H1 (cell line): ENCODE measurements around the gene NOSIP. TPM values are rescaled to one million over a fixed set of nuclear protein-coding genes. Genes with fewer than 3 reads are reported as not detected.

Experiments
- CTCF ChIA-PET: fragments of 300-600 bp; sonication (Branson Sonifier 250); formaldehyde crosslinking; loops from one replicate; lab custom pipeline; 2021; ENCODE audit not compliant: partially characterized antibody; lab: Charles Lee
- POLR2A ChIA-PET: fragments of 300-600 bp; sonication (Branson Sonifier 250); formaldehyde crosslinking; loops from one replicate; lab custom pipeline; 2021; ENCODE audit warnings: inconsistent platforms; ENCODE audit not compliant: partially characterized antibody; lab: Charles Lee
- DNase-seq, 2 experiments: peaks; one replicate each; pipeline versions ENCODE4 v3.0.0 to v3.0.0-alpha.2; 2010 to 2022; ENCODE audit warnings: low spot score in 2 of 2, low read depth in 1 of 2, mixed read lengths in 1 of 2
- FAIRE-seq: peaks from 2 replicates; lab custom pipeline; 2011; peaks lifted over from hg19 to GRCh38; lab: Jason Lieb, UNC
- H2AFZ ChIP-seq: 2 replicates; pipeline ENCODE4 v1.8.1; 2012; ENCODE audit warnings: low read length, inconsistent platforms
- H2AK5ac ChIP-seq: 2 replicates; pipeline ENCODE4 v1.6.1; 2013; ENCODE audit warnings: low read depth, low read length
- H2BK120ac ChIP-seq: replicated peaks from 2 replicates; pipeline ENCODE3; 2013; ENCODE audit warnings: low read depth, low read length, inconsistent platforms
- H2BK12ac ChIP-seq: 2 replicates; pipeline ENCODE4 v1.6.1; 2013; ENCODE audit warnings: low read depth, low read length
- H2BK15ac ChIP-seq: 2 replicates; pipeline ENCODE4 v1.6.1; 2013; ENCODE audit warnings: low read length
- H2BK20ac ChIP-seq: 2 replicates; pipeline ENCODE4 v1.6.1; 2013; ENCODE audit warnings: low read length
- H2BK5ac ChIP-seq: 2 replicates; pipeline ENCODE4 v1.6.1; 2013; ENCODE audit warnings: low read depth, low read length
- H3K14ac ChIP-seq: 2 replicates; pipeline ENCODE4 v1.6.1; 2013; ENCODE audit warnings: inconsistent platforms; ENCODE audit not compliant: insufficient read length
- H3K18ac ChIP-seq: 2 replicates; pipeline ENCODE4 v1.6.1; 2013; ENCODE audit warnings: low read length; ENCODE audit errors: extremely low read depth
- H3K23ac ChIP-seq: 2 replicates; pipeline ENCODE4 v1.6.1; 2013; ENCODE audit warnings: inconsistent platforms; ENCODE audit not compliant: insufficient read length
- H3K23me2 ChIP-seq: 2 replicates; pipeline ENCODE4 v1.6.1; 2013; ENCODE audit warnings: low read depth, low read length
- H3K27ac ChIP-seq: 2 replicates; pipeline ENCODE4 v1.6.1; 2011; ENCODE audit warnings: low read depth, low read length, inconsistent platforms
- H3K27me3 ChIP-seq, 4 experiments: replicated peaks in 1 of 4; 1 replicate in 1 of 4; 2 replicates in 3 of 4; pipeline versions ENCODE4 v1.6.1 to v1.8.1; 2011 to 2013; ENCODE audit warnings: low read length in 3 of 4, mild to moderate bottlenecking in 3 of 4, inconsistent platforms in 2 of 4, mixed read lengths in 2 of 4, moderate library complexity in 1 of 4; ENCODE audit not compliant: control insufficient read depth in 3 of 4, insufficient read depth in 3 of 4; ENCODE audit errors: extremely low read depth in 1 of 4
- H3K36me3 ChIP-seq, 4 experiments: 2 replicates each; pipeline versions ENCODE4 v1.6.1 to v1.8.1; 2011 to 2013; ENCODE audit warnings: mild to moderate bottlenecking in 4 of 4, low read length in 3 of 4, moderate library complexity in 2 of 4, control low read depth in 1 of 4, inconsistent platforms in 1 of 4; ENCODE audit not compliant: insufficient read depth in 4 of 4, control insufficient read depth in 2 of 4
- H3K4ac ChIP-seq: replicated peaks from 2 replicates; pipeline ENCODE3; 2013; ENCODE audit warnings: low read length, low read depth, mixed read lengths, inconsistent platforms; ENCODE audit not compliant: insufficient read length
- H3K4me1 ChIP-seq, 4 experiments: replicated peaks in 1 of 4; 1 replicate in 1 of 4; 2 replicates in 3 of 4; pipeline versions ENCODE4 v1.6.1 to v1.8.1; 2011 to 2013; ENCODE audit warnings: low read length in 3 of 4, inconsistent platforms in 2 of 4, mixed read lengths in 1 of 4; ENCODE audit not compliant: insufficient read depth in 4 of 4, control insufficient read depth in 3 of 4
- H3K4me2 ChIP-seq, 2 experiments: 2 replicates each; pipeline versions ENCODE4 v1.6.1 to v1.8.1; 2011 to 2013; ENCODE audit warnings: low read depth in 2 of 2, low read length in 2 of 2, control low read depth in 1 of 2, inconsistent platforms in 1 of 2, mild to moderate bottlenecking in 1 of 2; ENCODE audit not compliant: insufficient read depth in 1 of 2
- H3K4me3 ChIP-seq, 4 experiments: fragments of 200-600, 300-600 bp in 1 of 4; sonication (generic), shearing (Covaris generic), sonication (Bioruptor Twin) in 1 of 4; 2 replicates each; pipeline versions ENCODE4 v1.5.1 to v1.8.1; 2011 to 2016; ENCODE audit warnings: low read length in 4 of 4, low read depth in 3 of 4, control low read depth in 2 of 4, inconsistent platforms in 2 of 4, mild to moderate bottlenecking in 2 of 4, mixed read lengths in 1 of 4, moderate library complexity in 1 of 4; ENCODE audit not compliant: insufficient read depth in 2 of 4; ENCODE audit errors: extremely low read depth in 1 of 4
- H3K56ac ChIP-seq: replicated peaks from 2 replicates; pipeline ENCODE3; 2013; ENCODE audit warnings: low read depth, mild to moderate bottlenecking, mixed read lengths, low read length, inconsistent platforms; ENCODE audit not compliant: insufficient read length
- H3K79me1 ChIP-seq: 2 replicates; pipeline ENCODE4 v1.6.1; 2013; ENCODE audit warnings: low read depth, low read length, control low read depth
- H3K79me2 ChIP-seq, 2 experiments: 2 replicates each; pipeline versions ENCODE4 v1.6.1 to v1.8.1; 2012 to 2013; ENCODE audit warnings: low read length in 2 of 2, mild to moderate bottlenecking in 2 of 2, inconsistent platforms in 1 of 2; ENCODE audit not compliant: insufficient read depth in 2 of 2, control insufficient read depth in 1 of 2
- H3K9ac ChIP-seq, 4 experiments: replicated peaks in 1 of 4; 1 replicate in 1 of 4; 2 replicates in 3 of 4; pipeline versions ENCODE4 v1.6.1 to v1.8.1; 2011 to 2013; ENCODE audit warnings: low read depth in 3 of 4, low read length in 3 of 4, control low read depth in 2 of 4, mild to moderate bottlenecking in 2 of 4, moderate library complexity in 2 of 4, inconsistent platforms in 1 of 4; ENCODE audit errors: extremely low read depth in 1 of 4
- H3K9me3 ChIP-seq, 2 experiments: 2 replicates each; pipeline versions ENCODE4 v1.6.1 to v1.8.1; 2012 to 2013; ENCODE audit warnings: mild to moderate bottlenecking in 2 of 2, moderate library complexity in 2 of 2, control low read depth in 1 of 2, inconsistent platforms in 1 of 2, low read depth in 1 of 2, low read length in 1 of 2, mixed read lengths in 1 of 2; ENCODE audit not compliant: insufficient read depth in 2 of 2
- H4K20me1 ChIP-seq, 2 experiments: replicated peaks in 1 of 2; 2 replicates each; pipeline versions ENCODE3 to v1.8.1; 2011 to 2013; ENCODE audit warnings: inconsistent platforms in 2 of 2, low read length in 2 of 2, mild to moderate bottlenecking in 1 of 2; ENCODE audit not compliant: insufficient read depth in 2 of 2, control insufficient read depth in 1 of 2
- H4K5ac ChIP-seq: 2 replicates; pipeline ENCODE4 v1.6.1; 2013; ENCODE audit warnings: low read length, low read depth, mixed read lengths, inconsistent platforms; ENCODE audit not compliant: insufficient read length
- H4K8ac ChIP-seq: 2 replicates; pipeline ENCODE4 v1.8.0; 2013; ENCODE audit warnings: mild to moderate bottlenecking, moderate library complexity, low read length, inconsistent platforms; ENCODE audit not compliant: insufficient read depth; ENCODE audit errors: extremely low read depth
- H4K91ac ChIP-seq: replicated peaks from 2 replicates; pipeline ENCODE3; 2013; ENCODE audit warnings: low read length, mixed read lengths, inconsistent platforms; ENCODE audit not compliant: insufficient read length
- BRCA1 ChIP-seq: IDR thresholded peaks from 2 replicates; pipeline ENCODE4 v1.6.1; 2012; ENCODE audit warnings: low read depth, low read length, improper control_type of control experiment
- CBX5 ChIP-seq: fragments of 300-800, 300-1000 bp; sonication (generic); IDR thresholded peaks from 2 replicates; pipeline ENCODE4 v1.7.1; 2016; ENCODE audit warnings: antibody characterized with exemption, low read length, low read depth
- CEBPB ChIP-seq: IDR thresholded peaks from 2 replicates; pipeline ENCODE4 v1.6.1; 2012; ENCODE audit warnings: low read depth, low read length
- CHD1 ChIP-seq: IDR thresholded peaks from 2 replicates; pipeline ENCODE4 v1.6.1; 2012; ENCODE audit warnings: low read depth, low read length, improper control_type of control experiment
- CHD2 ChIP-seq: IDR thresholded peaks from 2 replicates; pipeline ENCODE4 v1.6.1; 2012; ENCODE audit warnings: low read length, improper control_type of control experiment
- CREB1 ChIP-seq: IDR thresholded peaks from 2 replicates; pipeline ENCODE4 v1.6.1; 2012; ENCODE audit warnings: inconsistent platforms
- EGR1 ChIP-seq: IDR thresholded peaks from 2 replicates; pipeline ENCODE4 v1.6.1; 2011; ENCODE audit warnings: low read depth, low read length, borderline replicate concordance
- HDAC6 ChIP-seq: IDR thresholded peaks from one replicate; pipeline ENCODE4 v1.7.1; 2012; ENCODE audit warnings: low read depth, mild to moderate bottlenecking, inconsistent platforms, low read length, moderate library complexity
- JUND ChIP-seq: IDR thresholded peaks from 2 replicates; pipeline ENCODE4 v1.6.1; 2011; ENCODE audit warnings: mild to moderate bottlenecking, improper control_type of control experiment, low read length
- KDM4A ChIP-seq: IDR thresholded peaks from one replicate; pipeline ENCODE4 v1.7.1; 2012; ENCODE audit warnings: low read depth, mild to moderate bottlenecking, moderate library complexity, low read length, inconsistent platforms; ENCODE audit not compliant: severe bottlenecking
- RNF2 ChIP-seq: fragments of 200-900, 300-1000 bp; sonication (generic); IDR thresholded peaks from 2 replicates; pipeline ENCODE4 v1.7.1; 2016; ENCODE audit warnings: borderline replicate concordance, low read depth, mild to moderate bottlenecking, antibody characterized with exemption, low read length; ENCODE audit not compliant: poor library complexity, severe bottlenecking; ENCODE audit errors: missing control alignments
- RXRA ChIP-seq: IDR thresholded peaks from 2 replicates; pipeline ENCODE4 v1.6.1; 2011; ENCODE audit warnings: low read depth, mild to moderate bottlenecking, low read length, moderate library complexity; ENCODE audit not compliant: insufficient read depth
- SRF ChIP-seq: IDR thresholded peaks from 2 replicates; pipeline ENCODE4 v1.6.1; 2011; ENCODE audit warnings: mild to moderate bottlenecking, low read depth, low read length, moderate library complexity
- TEAD4 ChIP-seq: IDR thresholded peaks from 2 replicates; pipeline ENCODE4 v1.6.1; 2012; ENCODE audit warnings: low read depth, low read length, inconsistent platforms, mixed read lengths
- WGBS, 2 experiments: shearing (Covaris generic) in 1 of 2; methylation state at CpG; one replicate each; pipeline versions ENCODE4 v1.1.6 to v1.1.7; 2013 to 2015; ENCODE audit warnings: low lambda C conversion rate in 2 of 2, mixed read lengths in 2 of 2, inconsistent platforms in 1 of 2, low coverage in 1 of 2, missing lambda C conversion rate in 1 of 2; ENCODE audit not compliant: insufficient replicate concordance in 2 of 2, insufficient coverage in 1 of 2, insufficient read length in 1 of 2; ENCODE audit errors: extremely low coverage in 1 of 2, missing lambda C conversion rate in 1 of 2; 5-methylcytosine and 5-hydroxymethylcytosine counted together
- polyA plus RNA-seq, 7 experiments: library from polyadenylated mRNA; depleted of rRNA in 3 of 7; stranded (reverse) in 5 of 7; unstranded in 2 of 7; fragments of >200 nt in 5 of 7; fragments of 200-250 nt in 2 of 7; gene quantifications; 1 replicate in 5 of 7; 2 replicates in 1 of 7; 4 replicates in 1 of 7; pipeline versions ENCODE4 v1.2.1 to v1.2.3, GENCODE V29; 2011 to 2013; ENCODE audit warnings: missing spikeins in 2 of 7, mixed read lengths in 2 of 7
- total RNA-seq: library from RNA; stranded (reverse); fragmentation: NEBNext Ultra II Directional; extraction: Animal tissue kit (Norgen Biotek cat#: 25700); gene quantifications from 2 replicates; pipeline ENCODE4 v1.2.1, GENCODE V29; 2021

NOSIP gene
- total and polyA plus RNA-seq, 2 of the 8 experiments (the other 6 are each of a cell fraction or from before 2014, with no cell fraction given), result 85.1 to 192 TPM

- Histone ChIP-seq H3K36me3 (peaks cover 0 to 29% (median 6%) of the 10 kb centered on the region in 4 experiments; a peak in 4 of 8 replicates), H2BK20ac (no peak overlapping the region), H3K9me3 (no peaks in the 10 kb centered on the region), H3K9ac (peak overlapping the region in 2 of 4 experiments; percentile 19 to 23; a peak in 2 of 7 replicates), H2AFZ (no peak overlapping the region), H3K23me2 (peaks cover 6% of the 10 kb centered on the region), H3K27me3 (no peaks in the 10 kb centered on the region; a peak in 2 of 7 replicates), H2BK5ac (peak overlapping the region; percentile 47; the same call in 1 of the 2 replicates), H3K18ac (no peak overlapping the region), H3K79me1 (peaks cover 4% of the 10 kb centered on the region; the same call in 1 of the 2 replicates), H3K56ac (no peak overlapping the region), H3K27ac (no peak overlapping the region), H3K4me1 (peaks cover 5 to 21% (median 14%) of the 10 kb centered on the region in 4 experiments), H4K5ac (no peak overlapping the region), H2BK15ac (no peak overlapping the region), H3K4ac (no peak overlapping the region), H3K4me3 (no peak overlapping the region), H3K4me2 (no peak overlapping the region; a peak in 1 of 4 replicates), H4K20me1 (peaks cover 0 to 13% of the 10 kb centered on the region in 2 experiments), H3K14ac (no peak overlapping the region), H2BK12ac (no peak overlapping the region), H4K8ac (peak overlapping the region; percentile 45; the same call in 1 of the 2 replicates), H2BK120ac (no peak overlapping the region), H4K91ac (no peak overlapping the region), H2AK5ac (no peak overlapping the region), H3K79me2 (peaks cover 0 to 12% of the 10 kb centered on the region in 2 experiments; a peak in 2 of 4 replicates), H3K23ac (no peak overlapping the region)
- ChIA-PET CTCF (interaction anchor here (0.7 to 18.1 kb wide), 8 partner anchors 12 to 87 kb away, joined by 3 to 240 read pairs (median 8); partner anchors contain the start of gene FLT3LG), POLR2A (interaction anchor here (0.9 to 5.5 kb wide), 9 partner anchors 9 to 104 kb away, joined by 3 to 44 read pairs (median 5); partner anchors contain the start of genes NOSIP, PRR12 and PRRG2)
- no peak for FAIRE-seq
- no peak for DNase-seq
- 87% methylated on average over 15 of the region's 15 CpGs; no CpG with 5 or more reads in 1 of the 2 experiments for WGBS, 2 experiments
- no peak for TF ChIP-seq CHD1
- no peak for TF ChIP-seq HDAC6
- TF ChIP-seq RXRA, result no peak
- TF ChIP-seq RNF2, result no peak
- no peak for TF ChIP-seq TEAD4
- no peak for TF ChIP-seq SRF
- TF ChIP-seq EGR1, result no peak
- no peak for TF ChIP-seq CHD2
- TF ChIP-seq CEBPB, result no peak
- TF ChIP-seq KDM4A, result no peak
- no peak for TF ChIP-seq JUND
- no peak for TF ChIP-seq BRCA1
- TF ChIP-seq CREB1, result no peak
- TF ChIP-seq CBX5, result no peak
Measured at GRCh38 chr19:49560358-49560900, 19.9 kb downstream of the NOSIP start.
